T-helper 17 cell (primary cell): ENCODE data around the gene PGA3. TPM values are rescaled to one million over a fixed set of nuclear protein-coding genes. Genes with fewer than 3 reads are reported as not detected.
"Not testable (repeated sequence)": the region's sequence is repeated elsewhere in the genome, so short reads cannot be mapped to it uniquely, and the experiment has no call there.

ENCODE experiments used
- ATAC-seq: fragments of 150-1000 bp; cut with Tn5 transposase; 2 replicates; pipeline ENCODE4 v1.10.0; 2021; ENCODE audit warnings: mild to moderate bottlenecking, moderate library complexity
- DNase-seq, 3 donors: peaks; one replicate each; pipeline versions ENCODE4 v3.0.0 to v3.0.0-alpha.2; 2020 to 2021
- H3K9me3 ChIP-seq: one replicate; pipeline ENCODE4 v1.7.0; 2013; ENCODE audit warnings: low read length, mild to moderate bottlenecking; ENCODE audit not compliant: control insufficient read depth, poor library complexity, severe bottlenecking
- H3K27ac Mint-ChIP-seq: one replicate; pipeline ENCODE4 v1.8.0; 2022; ENCODE audit warnings: mild to moderate bottlenecking, moderate library complexity, mixed read lengths
- H3K27me3 Mint-ChIP-seq: one replicate; pipeline ENCODE4 v1.8.0; 2022; ENCODE audit warnings: mixed read lengths
- H3K36me3 Mint-ChIP-seq: one replicate; pipeline ENCODE4 v1.8.0; 2022; ENCODE audit warnings: low read depth, mixed read lengths
- H3K4me1 Mint-ChIP-seq: one replicate; pipeline ENCODE4 v1.8.0; 2022; ENCODE audit warnings: mild to moderate bottlenecking, mixed read lengths
- H3K4me3 Mint-ChIP-seq: one replicate; pipeline ENCODE4 v1.8.0; 2022; ENCODE audit warnings: mild to moderate bottlenecking, moderate library complexity, mixed read lengths
- total RNA-seq, 4 donors: library from RNA in 2 of 4; stranded (reverse) in 2 of 4; gene quantifications; one replicate each; pipeline ENCODE4 v1.2.3 and lab custom pipeline; 2022 to 2026

PGA3 gene
- total RNA-seq, 2 donors from 2014 or later = not detected

DNA sequence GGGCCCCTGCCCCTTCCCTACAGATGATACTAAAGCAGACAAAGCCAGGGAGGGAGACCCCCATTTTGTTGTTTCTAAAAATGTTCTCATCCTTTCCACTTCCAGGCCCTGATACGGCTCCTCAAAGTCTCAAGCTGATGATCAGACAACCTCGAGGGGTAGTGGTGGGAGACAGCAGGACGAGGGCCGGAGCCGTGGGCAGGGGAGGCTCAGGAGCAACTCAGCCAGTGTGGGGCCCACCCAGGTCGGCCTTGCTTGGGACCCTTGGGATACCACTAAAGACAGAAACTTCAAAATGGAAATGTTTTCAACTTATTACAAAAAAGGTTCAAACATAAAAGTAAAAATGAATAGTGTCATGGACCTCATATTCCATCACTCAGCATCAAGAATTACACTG, 26.9 kb upstream of the PGA3 start:
- ATAC-seq = no peak
- DNase-seq = no peak
- peaks cover 17% of the 10 kb centered on the region for H3K4me1 Mint-ChIP-seq
- H3K27ac Mint-ChIP-seq = no peak overlapping the region
- peaks cover 19% of the 10 kb centered on the region for H3K27me3 Mint-ChIP-seq
- no peaks in the 10 kb centered on the region for H3K9me3 ChIP-seq
- H3K4me3 Mint-ChIP-seq = no peak overlapping the region
- no peaks in the 10 kb centered on the region for H3K36me3 Mint-ChIP-seq

DNA sequence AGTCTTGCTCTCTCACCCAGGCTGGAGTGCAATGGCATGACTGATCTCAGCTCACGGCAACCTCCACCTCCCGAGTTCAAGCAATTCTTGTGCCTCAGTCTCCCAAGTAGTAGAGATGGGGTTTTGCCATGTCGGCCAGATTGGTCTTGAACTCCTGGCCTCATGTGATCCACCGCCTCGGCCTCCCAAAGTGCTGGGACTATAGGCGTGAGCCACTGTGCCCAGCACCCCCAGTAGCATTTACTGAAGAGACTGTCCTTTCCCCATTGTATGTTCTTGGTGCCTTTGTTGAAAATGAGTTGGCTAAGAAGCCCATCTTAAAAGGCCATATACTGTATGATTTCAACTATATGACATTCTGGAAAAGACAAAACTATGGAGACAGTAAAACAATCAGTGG, 23.1 kb upstream of the PGA3 start:
- ATAC-seq, H3K27ac Mint-ChIP-seq, H3K9me3 ChIP-seq, H3K4me1 Mint-ChIP-seq, DNase-seq, H3K4me3 Mint-ChIP-seq, H3K36me3 Mint-ChIP-seq: not testable (repeated sequence)
- peaks cover 13% of the 10 kb centered on the region for H3K27me3 Mint-ChIP-seq

DNA sequence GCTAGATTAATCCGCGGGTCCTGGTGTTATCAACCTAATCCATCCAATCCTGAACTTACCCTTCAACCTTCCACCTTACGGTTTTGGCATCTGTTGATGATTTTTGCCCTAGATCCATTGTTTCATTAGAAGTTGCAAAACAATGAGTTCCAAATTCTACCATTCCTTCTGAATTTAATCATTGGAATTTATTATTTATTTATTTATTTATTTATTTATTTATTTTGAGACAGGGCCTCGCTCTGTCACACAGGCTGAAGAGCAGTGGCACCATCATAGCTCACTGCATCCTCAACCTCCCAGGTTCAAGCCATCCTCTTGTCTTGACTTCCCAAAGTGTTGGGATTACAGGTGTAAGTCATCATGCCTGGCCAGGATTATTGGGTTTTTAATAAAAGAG, 21.8 kb upstream of the PGA3 start:
- H3K27me3 Mint-ChIP-seq = peaks cover 1% of the 10 kb centered on the region
- DNase-seq = no peak
- H3K9me3 ChIP-seq = no peaks in the 10 kb centered on the region
- H3K4me1 Mint-ChIP-seq = peaks cover 2% of the 10 kb centered on the region
- H3K27ac Mint-ChIP-seq = no peak overlapping the region
- ATAC-seq = no peak
- H3K36me3 Mint-ChIP-seq = no peaks in the 10 kb centered on the region
- no peak overlapping the region for H3K4me3 Mint-ChIP-seq

DNA sequence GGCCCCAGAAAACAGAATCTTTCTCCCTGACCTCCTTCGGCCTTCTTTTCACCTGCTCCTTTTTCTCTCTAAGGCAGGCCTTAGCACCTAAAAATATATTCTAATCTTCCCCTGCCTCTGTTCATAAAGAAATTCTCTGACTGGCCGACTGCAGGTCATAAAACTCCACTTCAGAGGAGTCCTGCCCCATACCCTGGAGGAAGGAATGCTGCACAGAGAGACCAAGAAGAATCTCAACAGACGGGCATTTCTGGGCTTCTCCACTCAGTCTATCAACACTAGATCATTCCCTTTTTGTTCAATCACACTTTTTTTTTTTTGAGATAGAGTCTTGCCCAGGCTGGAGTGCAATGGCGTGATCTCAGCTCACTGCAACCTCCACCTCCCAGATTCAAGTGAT, 19.7 kb upstream of the PGA3 start:
- Mint-ChIP-seq H3K36me3 (no peaks in the 10 kb centered on the region), H3K27ac (no peak overlapping the region), H3K4me1 (peaks cover 6% of the 10 kb centered on the region), H3K27me3 (no peaks in the 10 kb centered on the region), H3K4me3 (no peak overlapping the region)
- DNase-seq (no peak), ATAC-seq (no peak)
- no peaks in the 10 kb centered on the region for H3K9me3 ChIP-seq

DNA sequence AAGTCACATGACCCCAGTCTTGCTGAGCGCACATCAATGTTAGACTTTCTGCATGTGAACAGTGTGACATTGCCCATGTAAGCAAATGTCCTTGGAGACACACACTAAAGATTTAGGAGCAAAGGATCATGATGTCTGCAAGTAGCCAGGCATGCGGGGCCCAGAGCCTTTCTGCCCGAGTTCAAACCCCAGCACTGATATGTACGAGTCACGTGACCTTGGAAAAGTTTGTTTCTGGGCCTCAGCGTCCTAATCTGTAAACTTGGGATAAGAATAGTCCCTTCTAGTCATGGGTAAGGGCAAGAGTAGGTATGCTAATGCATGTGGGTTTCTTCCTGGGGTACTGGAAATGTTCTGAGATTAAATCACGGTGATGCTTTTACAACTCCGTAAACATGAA, 16.8 kb upstream of the PGA3 start:
- ATAC-seq = no peak
- Mint-ChIP-seq H3K27me3 (peaks cover 12% of the 10 kb centered on the region), H3K4me1 (peaks cover 5% of the 10 kb centered on the region), H3K4me3 (no peak overlapping the region), H3K36me3 (no peaks in the 10 kb centered on the region), H3K27ac (no peak overlapping the region)
- no peak for DNase-seq
- H3K9me3 ChIP-seq = no peaks in the 10 kb centered on the region

DNA sequence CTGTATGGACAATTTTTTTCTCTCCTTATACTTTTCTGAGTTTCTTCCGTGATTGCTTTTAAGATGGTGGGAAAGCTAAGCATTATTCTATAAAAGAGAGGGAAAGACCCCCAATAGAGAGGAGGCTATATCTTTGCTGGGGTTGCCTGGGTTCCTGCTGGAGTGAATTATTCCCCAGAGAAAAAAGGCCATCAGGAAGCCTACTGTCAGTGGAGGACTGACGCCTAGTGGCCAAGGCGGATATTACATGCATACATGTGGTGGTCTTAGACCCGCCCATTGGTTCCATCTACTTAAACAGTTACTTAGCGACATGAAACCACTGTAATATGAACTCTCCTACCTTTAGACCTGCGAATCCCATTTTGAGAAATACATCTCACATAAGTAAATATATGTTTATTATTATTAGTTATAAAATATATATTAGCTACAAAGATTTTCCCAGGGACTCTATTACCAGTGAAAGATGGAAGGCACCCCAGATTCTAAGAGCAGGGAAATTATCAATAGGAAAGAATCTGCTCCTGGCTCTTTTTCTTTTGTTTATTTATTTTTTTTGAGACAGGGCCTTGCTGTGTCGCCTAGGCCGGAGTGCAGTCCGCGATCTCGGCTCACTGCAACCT, 15.7 kb upstream of the PGA3 start:
- ATAC-seq = peak; percentile 86
- H3K27ac Mint-ChIP-seq = no peak overlapping the region
- no peaks in the 10 kb centered on the region for H3K36me3 Mint-ChIP-seq
- peaks cover 5% of the 10 kb centered on the region for H3K4me1 Mint-ChIP-seq
- H3K27me3 Mint-ChIP-seq = peaks cover 12% of the 10 kb centered on the region
- no peak overlapping the region for H3K4me3 Mint-ChIP-seq
- no peaks in the 10 kb centered on the region for H3K9me3 ChIP-seq
- peak; percentile 52 to 69 (median 60) for DNase-seq

DNA sequence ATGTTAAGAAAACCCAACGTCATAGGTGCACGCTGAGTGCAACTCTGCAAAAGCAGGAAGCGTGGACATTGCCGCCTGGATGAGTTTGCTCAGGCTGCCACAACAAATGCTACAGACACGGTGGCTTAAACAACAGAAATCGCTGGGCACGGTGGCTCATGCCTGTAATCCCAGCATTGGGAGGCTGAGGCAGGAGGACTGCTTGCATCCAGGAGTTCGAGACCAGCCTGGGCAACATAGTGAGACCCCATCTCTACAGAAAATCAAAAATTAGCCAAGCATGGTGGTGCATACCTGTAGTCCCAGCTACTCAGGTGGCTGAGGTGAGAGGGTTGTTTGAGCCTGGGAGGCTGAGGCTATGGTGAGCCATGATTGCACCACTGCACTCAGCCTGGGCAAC, 13.4 kb upstream of the PGA3 start:
- H3K27me3 Mint-ChIP-seq = peaks cover 16% of the 10 kb centered on the region
- no peak overlapping the region for H3K4me3 Mint-ChIP-seq
- peaks cover 5% of the 10 kb centered on the region for H3K4me1 Mint-ChIP-seq
- no peak for DNase-seq
- no peak overlapping the region for H3K27ac Mint-ChIP-seq
- ATAC-seq = no peak
- H3K36me3 Mint-ChIP-seq = no peaks in the 10 kb centered on the region
- H3K9me3 ChIP-seq = no peaks in the 10 kb centered on the region

DNA sequence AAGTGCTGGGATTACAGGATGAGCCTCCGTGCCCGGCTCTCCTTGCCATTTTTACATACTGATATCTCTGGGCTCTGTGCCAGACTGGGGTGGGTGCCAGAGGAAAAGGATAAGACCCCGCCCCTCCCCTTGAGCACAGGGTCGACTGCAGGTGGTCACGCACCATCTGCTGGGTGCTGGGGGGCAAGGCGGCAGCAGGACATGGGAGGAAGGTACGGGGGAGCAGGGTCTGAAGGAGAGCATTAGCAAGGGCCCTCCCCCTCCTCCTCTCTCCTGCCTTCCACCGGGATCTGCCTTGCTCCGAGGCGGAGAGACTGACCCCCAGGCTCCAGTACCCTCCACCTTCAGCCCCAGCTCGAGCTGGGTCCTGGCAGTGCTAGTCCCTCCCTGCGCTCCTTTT, 9.7 kb upstream of the PGA3 start:
- DNase-seq (no peak), ATAC-seq (no peak)
- no peaks in the 10 kb centered on the region for H3K9me3 ChIP-seq
- peaks cover 27% of the 10 kb centered on the region for H3K27me3 Mint-ChIP-seq
- H3K4me3 Mint-ChIP-seq = no peak overlapping the region
- H3K4me1 Mint-ChIP-seq = peaks cover 2% of the 10 kb centered on the region
- H3K27ac Mint-ChIP-seq = no peak overlapping the region
- no peaks in the 10 kb centered on the region for H3K36me3 Mint-ChIP-seq

DNA sequence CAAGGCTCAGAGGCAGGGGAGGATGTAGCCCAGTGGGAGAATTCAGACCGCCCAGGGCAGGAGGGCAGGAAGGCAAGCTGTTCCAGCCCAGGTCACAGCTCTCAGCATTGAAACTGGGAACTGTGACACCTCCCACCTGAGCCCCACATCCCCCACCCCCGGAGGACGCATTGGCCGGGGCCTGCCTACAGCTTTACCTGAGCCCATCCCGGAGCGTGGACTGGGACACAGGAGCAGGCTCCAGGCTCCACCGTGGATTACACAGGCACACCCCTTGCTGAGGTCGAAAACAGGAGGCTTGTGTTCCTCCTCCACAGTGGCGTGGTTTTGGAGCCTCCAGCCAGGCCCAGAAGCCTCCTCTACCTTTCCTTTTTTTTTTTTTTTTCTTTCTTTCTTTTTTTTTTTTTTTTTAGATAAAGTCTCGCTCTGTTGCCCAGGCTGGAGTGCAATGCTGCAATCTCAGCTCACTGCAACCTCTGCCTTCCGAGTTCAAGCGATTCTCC, 9.1 kb upstream of the PGA3 start:
- ATAC-seq (no peak), DNase-seq (no peak)
- Mint-ChIP-seq H3K27me3 (peaks cover 27% of the 10 kb centered on the region), H3K27ac (no peak overlapping the region), H3K36me3 (no peaks in the 10 kb centered on the region), H3K4me3 (no peak overlapping the region), H3K4me1 (peaks cover 2% of the 10 kb centered on the region)
- H3K9me3 ChIP-seq = no peaks in the 10 kb centered on the region

DNA sequence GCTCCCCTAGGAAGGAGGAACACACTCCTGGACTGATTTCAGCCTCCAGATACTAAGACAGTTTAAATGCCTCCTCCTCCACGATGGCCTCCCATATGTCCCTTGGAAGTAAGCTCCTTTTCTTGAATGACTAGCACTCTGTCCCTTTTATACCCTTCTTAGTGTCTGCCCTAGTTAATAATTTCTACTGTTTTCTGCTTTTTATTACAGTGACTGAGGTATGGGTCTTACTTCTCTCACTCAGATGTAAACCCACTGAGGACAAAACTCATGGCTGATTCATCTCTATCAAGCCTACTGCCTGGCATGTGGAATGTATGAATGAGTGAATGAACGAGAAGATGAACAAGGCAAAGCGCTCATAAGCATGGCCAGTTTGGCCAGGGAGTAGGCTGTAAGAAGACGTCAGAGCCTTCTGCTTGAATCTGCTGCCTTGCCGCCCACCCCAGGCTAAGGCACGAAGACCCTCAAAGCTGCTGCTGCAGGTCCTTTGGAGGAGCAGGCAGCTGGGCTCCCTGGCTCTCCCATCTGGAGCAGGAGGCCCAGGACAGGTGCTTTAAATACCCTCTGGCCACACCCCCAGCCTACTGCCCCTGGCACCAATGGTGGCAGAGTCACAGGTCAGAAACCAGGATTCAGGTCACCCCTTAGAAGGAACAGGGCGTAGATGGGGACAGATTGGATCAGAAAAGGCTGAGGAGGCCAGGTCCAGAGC, 8.2 kb upstream of the PGA3 start:
- Mint-ChIP-seq H3K27me3 (peaks cover 24% of the 10 kb centered on the region), H3K36me3 (no peaks in the 10 kb centered on the region), H3K4me3 (no peak overlapping the region), H3K27ac (peak overlapping the region; percentile 21), H3K4me1 (no peaks in the 10 kb centered on the region)
- no peak for ATAC-seq
- H3K9me3 ChIP-seq = no peaks in the 10 kb centered on the region
- no peak for DNase-seq

DNA sequence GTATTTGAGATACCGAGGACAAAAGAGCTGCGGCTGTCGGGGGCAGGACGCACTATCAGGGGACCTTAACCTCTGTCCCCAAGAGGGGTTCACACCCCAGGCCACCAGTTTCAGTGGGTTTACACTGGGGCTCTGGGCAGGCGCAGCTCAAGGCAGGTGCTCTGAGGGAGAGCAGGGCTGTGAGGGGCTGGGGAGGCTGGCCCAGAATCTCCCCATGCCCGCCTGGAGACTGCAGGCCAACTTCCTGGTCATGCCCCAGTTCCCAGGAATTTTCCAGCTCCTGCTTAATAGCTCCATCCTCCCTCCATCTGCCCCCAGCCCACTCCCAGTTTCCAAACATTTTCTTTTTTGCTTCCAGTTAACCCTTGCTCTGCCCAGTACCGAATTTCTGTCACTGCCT, 7.6 kb upstream of the PGA3 start:
- peak overlapping the region; percentile 21 for H3K27ac Mint-ChIP-seq
- DNase-seq (no peak), ATAC-seq (no peak)
- H3K9me3 ChIP-seq = no peaks in the 10 kb centered on the region
- no peak overlapping the region for H3K4me3 Mint-ChIP-seq
- no peaks in the 10 kb centered on the region for H3K36me3 Mint-ChIP-seq
- H3K4me1 Mint-ChIP-seq = no peaks in the 10 kb centered on the region
- H3K27me3 Mint-ChIP-seq = peaks cover 27% of the 10 kb centered on the region

DNA sequence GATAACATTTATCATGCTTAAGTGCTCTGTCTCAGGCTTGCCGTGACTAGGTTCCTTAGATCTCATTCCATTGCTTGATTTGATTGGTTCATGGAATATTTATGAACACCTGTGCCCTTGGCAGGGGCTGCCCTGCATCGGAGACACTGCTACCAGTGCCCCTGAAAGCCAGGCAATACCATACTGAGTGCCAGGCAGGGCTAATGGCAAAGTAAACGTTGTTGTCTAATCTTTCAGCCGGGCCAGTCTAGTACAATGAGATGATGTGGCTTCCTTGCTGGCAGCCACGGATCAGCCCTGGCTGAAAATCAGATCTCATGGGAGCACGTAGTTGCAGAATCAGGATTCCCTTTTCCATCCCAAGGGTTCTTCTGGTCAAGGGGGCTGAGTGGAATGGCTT, 5.0 kb upstream of the PGA3 start:
- ATAC-seq (no peak), DNase-seq (no peak)
- no peaks in the 10 kb centered on the region for H3K36me3 Mint-ChIP-seq
- peaks cover 43% of the 10 kb centered on the region for H3K27me3 Mint-ChIP-seq
- no peak overlapping the region for H3K4me3 Mint-ChIP-seq
- H3K27ac Mint-ChIP-seq = no peak overlapping the region
- H3K9me3 ChIP-seq = no peaks in the 10 kb centered on the region
- peaks cover 3% of the 10 kb centered on the region for H3K4me1 Mint-ChIP-seq

DNA sequence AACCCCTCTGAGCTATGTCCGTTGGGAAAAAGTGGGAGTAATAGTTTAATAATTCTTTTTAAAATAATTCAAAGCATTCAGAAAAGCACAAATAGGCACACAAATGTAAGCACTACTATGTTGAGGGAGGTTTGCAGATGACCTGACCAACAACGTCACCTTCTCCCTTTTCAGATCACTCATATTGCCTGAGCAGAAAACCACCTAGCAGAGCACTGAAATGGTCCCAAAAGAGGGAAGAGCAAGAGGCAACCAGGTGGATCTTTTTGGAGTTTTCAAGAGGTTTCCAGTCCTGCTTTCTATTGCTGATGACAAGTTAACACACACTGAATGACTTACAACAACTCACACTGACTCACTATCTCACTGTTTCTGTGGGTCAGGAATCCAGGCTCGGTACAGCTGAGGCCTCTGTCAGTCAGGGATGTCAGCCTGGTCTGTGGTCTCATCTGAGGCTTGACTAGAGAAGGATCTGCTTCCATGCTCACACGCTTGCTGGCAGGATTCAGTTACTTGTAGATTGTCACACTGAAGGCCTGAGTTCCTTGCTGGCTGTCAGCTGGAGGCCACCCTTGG, 4.3 kb upstream of the PGA3 start:
- DNase-seq (no peak), ATAC-seq (no peak)
- no peaks in the 10 kb centered on the region for H3K9me3 ChIP-seq
- Mint-ChIP-seq H3K27me3 (peaks cover 43% of the 10 kb centered on the region), H3K4me1 (peaks cover 3% of the 10 kb centered on the region), H3K36me3 (no peaks in the 10 kb centered on the region), H3K4me3 (no peak overlapping the region), H3K27ac (no peak overlapping the region)

DNA sequence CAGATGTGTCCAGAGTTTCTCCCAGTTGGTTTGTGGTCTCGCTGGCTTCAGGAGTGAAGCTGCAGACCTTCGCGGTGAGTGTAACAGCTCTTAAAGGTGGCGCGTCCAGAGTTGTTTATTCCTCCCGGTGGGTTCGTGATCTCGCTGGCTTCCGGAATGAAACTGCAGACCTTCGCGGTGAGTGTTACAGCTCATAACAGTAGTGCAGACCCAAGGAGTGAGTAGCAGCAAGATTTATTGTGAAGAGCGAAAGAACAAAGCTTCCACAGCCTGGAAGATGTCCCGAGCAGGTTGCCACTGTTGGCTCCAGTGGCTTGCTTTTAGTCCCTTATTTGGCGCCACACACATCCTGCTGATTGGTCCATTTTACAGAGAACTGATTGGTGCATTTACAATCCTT, 1.8 kb upstream of the PGA3 start:
- peaks cover 41% of the 10 kb centered on the region for H3K27me3 Mint-ChIP-seq
- DNase-seq = no peak
- H3K36me3 Mint-ChIP-seq = no peaks in the 10 kb centered on the region
- no peak overlapping the region for H3K27ac Mint-ChIP-seq
- H3K4me1 Mint-ChIP-seq = peaks cover 3% of the 10 kb centered on the region
- no peak overlapping the region for H3K4me3 Mint-ChIP-seq
- ATAC-seq = no peak
- H3K9me3 ChIP-seq = no peaks in the 10 kb centered on the region
